Trophoblast cell (in vitro differentiated cells and primary cell): ENCODE data around the gene CYP26B1.

Experiments
- DNase-seq, 2 donors: peaks; one replicate each; pipeline ENCODE4 v3.0.0-alpha.2; 2016
- H2AFZ ChIP-seq: 2 replicates; pipeline ENCODE4 v1.6.1; 2013; ENCODE audit warnings: low read length, moderate library complexity, mild to moderate bottlenecking; ENCODE audit not compliant: insufficient read depth, poor library complexity
- H2AK5ac ChIP-seq: 2 replicates; pipeline ENCODE4 v1.6.1; 2013; ENCODE audit warnings: mild to moderate bottlenecking, low read length
- H2BK120ac ChIP-seq: 2 replicates; pipeline ENCODE4 v1.6.1; 2013; ENCODE audit warnings: low read length, mild to moderate bottlenecking, moderate library complexity; ENCODE audit not compliant: insufficient read depth, poor library complexity
- H2BK12ac ChIP-seq: 2 replicates; pipeline ENCODE4 v1.6.1; 2013; ENCODE audit warnings: mild to moderate bottlenecking, low read length, moderate library complexity
- H2BK5ac ChIP-seq: 2 replicates; pipeline ENCODE4 v1.6.1; 2013; ENCODE audit warnings: low read length, low read depth, moderate library complexity, mild to moderate bottlenecking; ENCODE audit not compliant: poor library complexity
- H3K14ac ChIP-seq: 2 replicates; pipeline ENCODE4 v1.6.1; 2013; ENCODE audit warnings: mild to moderate bottlenecking, low read length
- H3K18ac ChIP-seq: 2 replicates; pipeline ENCODE4 v1.6.1; 2013; ENCODE audit warnings: mild to moderate bottlenecking, low read length
- H3K23ac ChIP-seq: 2 replicates; pipeline ENCODE4 v1.6.1; 2013; ENCODE audit warnings: low read length
- H3K27ac ChIP-seq: 2 replicates; pipeline ENCODE4 v1.5.1; 2013; ENCODE audit warnings: low read depth, mild to moderate bottlenecking, inconsistent platforms, low read length, moderate library complexity
- H3K27me3 ChIP-seq: 2 replicates; pipeline ENCODE4 v1.6.1; 2013; ENCODE audit warnings: inconsistent platforms, mild to moderate bottlenecking, low read length, moderate library complexity; ENCODE audit not compliant: insufficient read depth
- H3K36me3 ChIP-seq, 2 experiments: 1 replicate in 1 of 2; 2 replicates in 1 of 2; pipeline ENCODE4 v1.6.1; 2013; ENCODE audit warnings: low read length in 2 of 2, mild to moderate bottlenecking in 2 of 2, moderate library complexity in 1 of 2; ENCODE audit not compliant: insufficient read depth in 2 of 2, control insufficient read depth in 1 of 2
- H3K4ac ChIP-seq: 2 replicates; pipeline ENCODE4 v1.6.1; 2013; ENCODE audit warnings: low read depth, mild to moderate bottlenecking, low read length, moderate library complexity
- H3K4me1 ChIP-seq, 2 experiments: 1 replicate in 1 of 2; 2 replicates in 1 of 2; pipeline ENCODE4 v1.6.1; 2013; ENCODE audit warnings: low read length in 2 of 2, mild to moderate bottlenecking in 2 of 2, moderate library complexity in 1 of 2; ENCODE audit not compliant: insufficient read depth in 2 of 2, control insufficient read depth in 1 of 2
- H3K4me2 ChIP-seq: 2 replicates; pipeline ENCODE4 v1.6.1; 2013; ENCODE audit warnings: inconsistent platforms, mild to moderate bottlenecking, low read length, moderate library complexity
- H3K4me3 ChIP-seq: 2 replicates; pipeline ENCODE4 v1.5.1; 2013; ENCODE audit warnings: mild to moderate bottlenecking, low read depth, low read length, inconsistent platforms
- H3K79me1 ChIP-seq: one replicate; pipeline ENCODE4 v1.6.1; 2013; ENCODE audit warnings: low read length
- H3K79me2 ChIP-seq: 2 replicates; pipeline ENCODE4 v1.6.1; 2013; ENCODE audit warnings: low read length, mild to moderate bottlenecking; ENCODE audit not compliant: control insufficient read depth, insufficient read depth, poor library complexity
- H3K9ac ChIP-seq: 2 replicates; pipeline ENCODE4 v1.6.1; 2013; ENCODE audit warnings: mild to moderate bottlenecking, low read length
- H3K9me3 ChIP-seq: 2 replicates; pipeline ENCODE4 v1.6.1; 2013; ENCODE audit warnings: low read depth, mild to moderate bottlenecking, control low read depth, inconsistent platforms, low read length; ENCODE audit not compliant: insufficient read depth
- H4K12ac ChIP-seq: 2 replicates; pipeline ENCODE4 v1.6.1; 2013; ENCODE audit warnings: low read depth, mild to moderate bottlenecking, low read length, moderate library complexity
- H4K8ac ChIP-seq: 2 replicates; pipeline ENCODE4 v1.6.1; 2013; ENCODE audit warnings: low read depth, mild to moderate bottlenecking, low read length, moderate library complexity
- H4K91ac ChIP-seq: one replicate; pipeline ENCODE4 v1.6.1; 2013; ENCODE audit warnings: low read depth, mild to moderate bottlenecking, low read length, moderate library complexity
- WGBS: extraction: QIAGEN DNeasy Blood & Tissue Kit; methylation state at CpG from one replicate; pipeline ENCODE4 v1.1.7; 2013; ENCODE audit warnings: missing lambda C conversion rate; ENCODE audit not compliant: insufficient read length, insufficient coverage; ENCODE audit errors: extremely low coverage; 5-methylcytosine and 5-hydroxymethylcytosine counted together

The CYP26B1 gene

DNA sequence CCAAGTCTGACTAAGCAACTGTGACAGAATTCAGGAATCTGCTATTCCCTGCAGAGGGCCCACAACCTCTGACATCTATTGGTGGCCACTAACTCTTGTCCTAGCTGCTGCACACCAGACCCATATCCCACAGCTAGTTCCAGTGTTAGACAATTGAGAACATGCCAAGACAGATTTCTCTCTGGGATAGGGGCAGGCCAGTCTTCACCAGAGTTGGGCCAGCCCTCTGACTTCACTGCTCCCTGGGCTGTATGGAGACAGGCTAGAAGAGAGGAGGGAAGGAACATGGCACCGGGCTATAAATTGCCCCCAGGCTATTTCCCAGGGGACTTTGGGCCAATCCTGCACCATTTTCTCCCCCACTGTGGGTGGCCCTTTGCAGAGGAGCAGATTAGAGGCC is 32.7 kb upstream of the CYP26B1 start:
- no peaks in the 10 kb centered on the region for H3K79me2 ChIP-seq
- H3K4me1 ChIP-seq, result peaks cover 0 to 8% of the 10 kb centered on the region in 2 experiments
- H3K9me3 ChIP-seq, result no peaks in the 10 kb centered on the region
- H2BK12ac ChIP-seq, result no peak overlapping the region
- no CpG with 5 or more reads among the region's 1 CpG for WGBS
- no peak overlapping the region for H2AFZ ChIP-seq
- no peak overlapping the region for H2AK5ac ChIP-seq
- H3K23ac ChIP-seq, result no peak overlapping the region
- H3K36me3 ChIP-seq, result peaks cover 7 to 16% of the 10 kb centered on the region in 2 experiments
- H3K9ac ChIP-seq, result no peak overlapping the region
- H4K12ac ChIP-seq, result no peak overlapping the region
- no peaks in the 10 kb centered on the region for H3K79me1 ChIP-seq
- no peak overlapping the region for H4K8ac ChIP-seq
- no peak overlapping the region for H2BK120ac ChIP-seq
- no peak overlapping the region for H2BK5ac ChIP-seq
- H3K4me3 ChIP-seq, result no peak overlapping the region
- no peak overlapping the region for H3K4ac ChIP-seq
- H3K4me2 ChIP-seq, result no peak overlapping the region
- no peak overlapping the region for H3K18ac ChIP-seq
- DNase-seq, result peak; percentile 6 to 61
- H4K91ac ChIP-seq, result no peak overlapping the region
- no peak overlapping the region for H3K14ac ChIP-seq
- no peaks in the 10 kb centered on the region for H3K27me3 ChIP-seq
- H3K27ac ChIP-seq, result no peak overlapping the region

DNA sequence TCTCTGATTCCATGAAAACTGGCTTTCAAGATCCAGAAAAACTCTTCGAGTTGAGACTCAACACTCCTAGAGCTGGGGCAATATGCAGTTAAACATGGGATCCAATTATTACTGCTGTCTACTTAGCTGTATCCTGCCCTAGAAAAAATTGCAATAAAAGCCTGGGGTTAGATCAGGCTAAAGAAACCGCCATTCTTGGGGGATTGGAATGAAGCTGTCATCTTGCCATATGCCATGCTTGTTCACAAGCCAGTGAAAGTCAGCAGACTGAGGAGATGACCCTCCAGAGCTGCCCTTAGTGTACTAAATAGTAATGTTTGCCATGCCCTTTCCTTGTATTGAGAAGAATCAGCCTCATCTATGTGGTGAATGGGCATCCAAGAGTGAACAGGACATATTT is 30.9 kb upstream of the CYP26B1 start:
- H3K4me2 ChIP-seq, result no peak overlapping the region
- no peak overlapping the region for H3K27ac ChIP-seq
- H3K27me3 ChIP-seq, result no peaks in the 10 kb centered on the region
- no peak overlapping the region for H2AK5ac ChIP-seq
- no peak for DNase-seq
- H2BK120ac ChIP-seq, result no peak overlapping the region
- H3K79me2 ChIP-seq, result no peaks in the 10 kb centered on the region
- no peaks in the 10 kb centered on the region for H3K9me3 ChIP-seq
- peaks cover 4 to 16% of the 10 kb centered on the region in 2 experiments for H3K36me3 ChIP-seq
- no peaks in the 10 kb centered on the region for H3K79me1 ChIP-seq
- H3K14ac ChIP-seq, result no peak overlapping the region
- no peak overlapping the region for H3K18ac ChIP-seq
- H2AFZ ChIP-seq, result no peak overlapping the region
- no peak overlapping the region for H2BK5ac ChIP-seq
- H4K91ac ChIP-seq, result no peak overlapping the region
- no peak overlapping the region for H3K4me3 ChIP-seq
- peaks cover 0 to 8% of the 10 kb centered on the region in 2 experiments for H3K4me1 ChIP-seq
- no peak overlapping the region for H3K9ac ChIP-seq
- H2BK12ac ChIP-seq, result no peak overlapping the region
- H3K23ac ChIP-seq, result no peak overlapping the region
- no peak overlapping the region for H4K12ac ChIP-seq
- WGBS, result no CpG with 5 or more reads among the region's 2 CpGs
- no peak overlapping the region for H3K4ac ChIP-seq
- no peak overlapping the region for H4K8ac ChIP-seq

DNA sequence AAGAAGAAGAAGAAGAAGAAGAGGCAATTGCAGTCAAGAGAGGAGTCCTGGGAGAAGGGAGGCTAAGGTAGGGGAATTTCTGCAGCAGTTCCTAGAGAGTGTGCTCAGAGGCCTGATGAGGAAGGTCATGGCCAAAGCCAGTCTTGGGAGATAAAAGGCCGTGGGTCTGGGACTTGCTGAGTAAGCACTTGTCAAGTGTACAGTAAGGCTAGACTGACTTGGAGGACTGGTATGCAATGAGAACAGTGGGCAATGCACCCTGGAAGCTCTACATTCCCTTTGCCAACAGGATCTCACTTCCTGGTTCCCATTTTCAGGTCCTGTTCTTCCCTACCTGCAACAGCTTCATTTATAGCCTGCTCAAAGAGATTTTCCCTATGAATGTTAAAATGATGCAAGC is 28.6 kb upstream of the CYP26B1 start:
- H3K4me1 ChIP-seq, result no peaks in the 10 kb centered on the region
- WGBS, result no CpG with 5 or more reads among the region's 1 CpG
- DNase-seq, result no peak

DNA sequence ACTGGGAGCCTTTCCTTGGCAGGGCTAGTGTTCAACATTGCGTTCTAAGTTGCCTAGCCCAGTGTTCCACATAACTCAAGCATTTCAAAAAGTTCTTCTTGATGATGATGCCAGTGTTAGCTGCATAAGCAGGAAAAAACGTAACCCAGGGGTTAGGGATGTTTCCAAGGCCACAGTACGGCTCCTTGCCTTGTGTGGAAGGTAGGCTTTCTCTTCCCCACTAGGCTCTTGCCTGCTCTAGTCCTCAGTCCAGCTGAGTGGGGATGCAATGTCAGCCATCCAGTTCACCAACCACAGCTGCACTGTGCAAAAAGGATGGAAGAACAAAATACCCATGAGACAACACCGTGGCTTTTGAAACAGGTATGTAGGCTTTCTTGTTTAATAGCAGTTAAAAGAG is 28.0 kb upstream of the CYP26B1 start:
- no peak overlapping the region for H3K9ac ChIP-seq
- H2BK12ac ChIP-seq, result no peak overlapping the region
- H3K4me2 ChIP-seq, result no peak overlapping the region
- no peak for DNase-seq
- no peak overlapping the region for H2BK5ac ChIP-seq
- no peak overlapping the region for H2BK120ac ChIP-seq
- H3K27me3 ChIP-seq, result no peaks in the 10 kb centered on the region
- no peak overlapping the region for H4K91ac ChIP-seq
- no peaks in the 10 kb centered on the region for H3K4me1 ChIP-seq
- H3K18ac ChIP-seq, result no peak overlapping the region
- no peaks in the 10 kb centered on the region for H3K9me3 ChIP-seq
- no peak overlapping the region for H2AK5ac ChIP-seq
- no peak overlapping the region for H3K4me3 ChIP-seq
- peaks cover 4 to 16% of the 10 kb centered on the region in 2 experiments for H3K36me3 ChIP-seq
- no peak overlapping the region for H4K12ac ChIP-seq
- no CpG with 5 or more reads among the region's 4 CpGs for WGBS
- no peak overlapping the region for H4K8ac ChIP-seq
- no peak overlapping the region for H3K23ac ChIP-seq
- no peaks in the 10 kb centered on the region for H3K79me2 ChIP-seq
- no peaks in the 10 kb centered on the region for H3K79me1 ChIP-seq
- no peak overlapping the region for H3K14ac ChIP-seq
- H3K4ac ChIP-seq, result no peak overlapping the region
- H2AFZ ChIP-seq, result no peak overlapping the region
- no peak overlapping the region for H3K27ac ChIP-seq

More for the DNA sequence above, 28.6 kb upstream of the CYP26B1 start:
- no peak overlapping the region for H2AFZ ChIP-seq
- H3K18ac ChIP-seq, result no peak overlapping the region
- no peak overlapping the region for H3K27ac ChIP-seq
- H3K79me1 ChIP-seq, result no peaks in the 10 kb centered on the region
- no peaks in the 10 kb centered on the region for H3K27me3 ChIP-seq
- no peak overlapping the region for H4K12ac ChIP-seq
- H3K79me2 ChIP-seq, result no peaks in the 10 kb centered on the region
- no peak overlapping the region for H3K23ac ChIP-seq
- H3K4me2 ChIP-seq, result no peak overlapping the region
- peaks cover 4 to 16% of the 10 kb centered on the region in 2 experiments for H3K36me3 ChIP-seq
- no peak overlapping the region for H4K8ac ChIP-seq
- no peak overlapping the region for H3K4me3 ChIP-seq
- H4K91ac ChIP-seq, result no peak overlapping the region
- H3K14ac ChIP-seq, result no peak overlapping the region
- H3K9me3 ChIP-seq, result no peaks in the 10 kb centered on the region
- no peak overlapping the region for H2BK12ac ChIP-seq
- H2AK5ac ChIP-seq, result no peak overlapping the region
- no peak overlapping the region for H2BK120ac ChIP-seq
- no peak overlapping the region for H3K9ac ChIP-seq
- no peak overlapping the region for H2BK5ac ChIP-seq
- no peak overlapping the region for H3K4ac ChIP-seq
